Heart left ventricle (tissue), 16 donors: ENCODE measurements around the gene LTC4S. TPM values are rescaled to one million over a fixed set of nuclear protein-coding genes. Genes with fewer than 3 reads are reported as not detected.

ENCODE experiments used
- ATAC-seq, 4 donors: fragments of 200-7000 bp; cut with Tn5 transposase; one replicate each; pipeline ENCODE4 v1.9.1; 2020 to 2022; ENCODE audit warnings: moderate library complexity in 4 of 4, mild to moderate bottlenecking in 3 of 4, moderate number of reproducible peaks in 1 of 4
- DNase-seq, 5 donors: peaks; one replicate each; pipeline ENCODE4 v3.0.0-alpha.2; 2020
- H3K27ac ChIP-seq, 12 donors: fragments of 200-600 bp; sonication (generic) in 4 of 12; one replicate each; pipeline versions ENCODE4 v1.5.0 to v1.8.0; 2016 to 2022; ENCODE audit warnings: mild to moderate bottlenecking in 2 of 12
- H3K27me3 ChIP-seq, 9 donors: fragments of 200-600 bp; sonication (generic) in 2 of 9; one replicate each; pipeline versions ENCODE4 v1.5.1 to v1.8.0; 2016 to 2022; ENCODE audit warnings: mild to moderate bottlenecking in 3 of 9
- H3K36me3 ChIP-seq, 9 donors: fragments of 200-600 bp; sonication (generic) in 2 of 9; one replicate each; pipeline versions ENCODE4 v1.5.0 to v1.8.0; 2018 to 2022; ENCODE audit warnings: mild to moderate bottlenecking in 2 of 9
- H3K4me1 ChIP-seq, 12 donors: fragments of 200-600 bp; sonication (generic) in 4 of 12; one replicate each; pipeline versions ENCODE4 v1.5.0 to v1.8.0; 2016 to 2022; ENCODE audit warnings: mild to moderate bottlenecking in 3 of 12
- H3K4me3 ChIP-seq, 12 donors: fragments of 200-600 bp; sonication (generic) in 4 of 12; one replicate each; pipeline versions ENCODE4 v1.5.0 to v1.8.0; 2017 to 2022; ENCODE audit warnings: mild to moderate bottlenecking in 9 of 12, moderate library complexity in 4 of 12
- H3K9me3 ChIP-seq, 12 donors: fragments of 200-600 bp; sonication (generic) in 4 of 12; one replicate each; pipeline versions ENCODE4 v1.5.0 to v1.8.0; 2016 to 2022; ENCODE audit warnings: mild to moderate bottlenecking in 1 of 12
- CTCF ChIP-seq, 12 donors: fragments of 200-600 bp; sonication (generic) in 4 of 12; IDR thresholded peaks; one replicate each; pipeline versions ENCODE4 v1.5.0 to v1.8.0; 2018 to 2022; ENCODE audit warnings: antibody characterized with exemption in 12 of 12, mild to moderate bottlenecking in 5 of 12
- POLR2A ChIP-seq, 2 donors: fragments of 450-650 bp; IDR thresholded peaks; one replicate each; pipeline ENCODE4 v1.6.1; 2017; ENCODE audit warnings: antibody characterized with exemption in 2 of 2, mild to moderate bottlenecking in 2 of 2, moderate library complexity in 2 of 2
- WGBS, 4 donors: extraction: QIAGEN DNeasy Blood & Tissue Kit in 2 of 4; methylation state at CpG; one replicate each; pipeline versions ENCODE4 v1.1.5 to v1.1.7; 2013 to 2018; 5-methylcytosine and 5-hydroxymethylcytosine counted together
- intact Hi-C, 10 donors: fragments of 100-400 bp; cut with DNase I; formaldehyde crosslinking; loops; one replicate each; pipeline versions ENCODE4 v1.11.1 to v1.14.2; 2022
- polyA plus RNA-seq, 2 donors: library from polyadenylated mRNA; stranded (reverse); fragments of 200-250 nt; gene quantifications; one replicate each; pipeline ENCODE4 v1.2.3, GENCODE V29; 2013
- total RNA-seq, 9 donors: library from RNA; depleted of rRNA in 2 of 9; stranded (reverse); fragments of >200 nt in 2 of 9; fragmentation: NEBNext Ultra II Directional in 3 of 9; extraction: Animal tissue kit (Norgen Biotek cat#: 25700) in 3 of 9; gene quantifications; one replicate each; pipeline versions ENCODE4 v1.1.0 to v1.2.4, GENCODE V29; 2016 to 2023
- donor health status: ischemic (EF 13 %, LVEDD 7.1; RV severe dilation, severe dysfunction).
- donor health status: healthy with polysubstance abuse.
- donor health status: DM: no; HTN: yes; CAD: no.
- donor health status: DM: no; HTN: no; CAD: no.
- donor health status: ischemic (EF 25% LVEDD 6.9; RV normal size, moderate dysfunction).
- donor health status: ischemic (EF 25% LVEDD 5.7; RV mildly dilated, moderate dysfunction).
- donor health status: healthy.
- donor health status: DM: yes; HTN: yes; CAD: no.
- donor health status: ischemic (EF 35%, LVEDD 5.7; RV mildly dilated, moderate dysfunction).
- donor health status: nonischemic (EF 11% LVEDD 7.7; RV severe dilation, severe dysfunction).
- donor health status: DM: yes; HTN: yes; CAD: no.
- donor health status: PGD.
- donor health status: ischemic (EF 29% LVEDD 5.4; RV normal size, mild dysfunction).
- donor health status: nonischemic (EF 23%, LVEDD 6.1; RV moderate dilation, normal function).

The LTC4S gene
- total and polyA plus RNA-seq, 11 donors = 3.3 to 16.7 (median 9.5) TPM

DNA sequence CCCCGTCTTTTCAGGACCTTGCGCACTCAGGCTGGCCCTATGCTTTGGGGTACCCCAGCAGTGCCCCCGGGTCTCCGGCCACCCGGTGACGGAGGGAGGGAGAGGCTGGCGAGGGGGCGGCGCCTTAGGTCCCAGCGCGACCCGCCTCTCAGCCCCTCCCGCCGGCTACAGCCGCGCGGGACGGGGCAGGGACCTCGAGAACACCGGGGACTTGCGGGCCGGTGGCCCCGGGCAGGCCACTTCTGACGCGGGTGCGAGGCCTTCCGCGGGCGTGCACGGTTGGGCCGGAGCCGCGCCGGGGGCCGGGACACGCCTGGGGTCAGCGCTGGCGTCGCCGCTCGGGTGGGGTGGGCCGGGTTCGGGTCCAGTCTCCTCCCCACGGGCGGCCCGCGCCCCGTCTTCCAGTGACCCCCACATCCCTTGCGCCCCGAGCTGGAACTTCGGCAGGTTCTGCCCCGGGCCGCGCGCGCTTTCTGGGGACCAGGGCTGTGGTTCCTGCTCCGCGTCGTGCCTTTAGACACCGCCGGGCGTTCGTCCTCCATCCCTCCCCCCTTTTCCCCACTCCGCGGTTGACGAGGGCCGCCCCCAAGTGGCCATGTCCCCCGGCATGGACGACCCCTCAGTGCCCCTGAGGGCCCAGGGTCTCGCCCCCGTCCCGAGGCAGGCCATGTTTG, 23.1 kb downstream of the LTC4S start:
- peaks cover 9 to 42% (median 35%) of the 10 kb centered on the region in 12 donors for H3K4me1 ChIP-seq
- DNase-seq = peak in 1 of 5 donors; percentile 49

GRCh38 chr5:179817470-179817840, 23.7 kb downstream of the LTC4S start:
- intact Hi-C loops = no loop called here
- H3K4me1 ChIP-seq = peaks cover 12 to 47% (median 40%) of the 10 kb centered on the region in 12 donors
- H3K27ac ChIP-seq = peak overlapping the region in 10 of 12 donors; percentile 9 to 100 (median 86)
- ATAC-seq = no peak
- no peak for TF ChIP-seq CTCF (IDR thresholded peaks at IDR 0.05)
- no peak for TF ChIP-seq POLR2A (IDR thresholded peaks at IDR 0.05)
- peak in 1 of 5 donors; percentile 29 for DNase-seq
- no peaks in the 10 kb centered on the region for H3K9me3 ChIP-seq
- H3K27me3 ChIP-seq = no peaks in the 10 kb centered on the region
- WGBS, 4 donors = 87 to 95% (median 90%) methylated on average over 8 of the region's 8 CpGs
- peak overlapping the region in 11 of 12 donors; percentile 22 to 63 (median 56) for H3K4me3 ChIP-seq
- H3K36me3 ChIP-seq = peaks cover 0 to 16% (median 6%) of the 10 kb centered on the region in 9 donors

More for the DNA sequence above, 23.1 kb downstream of the LTC4S start:
- Histone ChIP-seq H3K27ac (peak overlapping the region in 10 of 12 donors; percentile 9 to 99 (median 57)), H3K4me3 (peak overlapping the region; percentile 22 to 63 (median 56)), H3K9me3 (no peaks in the 10 kb centered on the region), H3K36me3 (peaks cover 0 to 15% (median 5%) of the 10 kb centered on the region in 9 donors), H3K27me3 (no peaks in the 10 kb centered on the region)
- intact Hi-C loops = no loop called here
- ATAC-seq = no peak
- 1 to 5% (median 1%) methylated on average over 8 to 72 of the region's 72 CpGs for WGBS, 4 donors
- TF ChIP-seq CTCF (IDR thresholded peaks at IDR 0.05) (peak in 4 of 12 donors; percentile 6 to 27 (median 12)), POLR2A (IDR thresholded peaks at IDR 0.05) (no peak)

GRCh38 chr5:179817890-179818745, 24.3 kb downstream of the LTC4S start:
- peaks cover 0 to 21% (median 7%) of the 10 kb centered on the region in 9 donors for H3K36me3 ChIP-seq
- TF ChIP-seq POLR2A (IDR thresholded peaks at IDR 0.05) (no peak), CTCF (IDR thresholded peaks at IDR 0.05) (no peak)
- DNase-seq (peak in 2 of 5 donors; percentile 23 to 38), ATAC-seq (no peak)
- peak overlapping the region; percentile 98 to 100 (median 99) for H3K27ac ChIP-seq
- H3K9me3 ChIP-seq = no peaks in the 10 kb centered on the region
- H3K4me1 ChIP-seq = peaks cover 18 to 54% (median 47%) of the 10 kb centered on the region in 12 donors
- 42 to 58% (median 50%) methylated on average over 12 to 14 of the region's 14 CpGs for WGBS, 4 donors
- no peaks in the 10 kb centered on the region for H3K27me3 ChIP-seq
- intact Hi-C loops = loop anchor here in 1 of 10 donors (2.0 kb wide), 1 partner anchor 41 kb away; the partner anchor contains the start of gene MRNIP
- peak overlapping the region; percentile 1 to 100 (median 91) for H3K4me3 ChIP-seq
